ENCODE data around the gene SNCG. TPM values are rescaled to one million over a fixed set of nuclear protein-coding genes. Genes with fewer than 3 reads are reported as not detected.
A peak's percentile ranks its signal among the peaks of the same experiment; 100 is the strongest.
"Not testable (repeated sequence)": the region's sequence is repeated elsewhere in the genome, so short reads cannot be mapped to it uniquely, and the experiment has no call there.

The SNCG gene
- total RNA-seq = 10 to 100 TPM; 27.8 to 51.0 TPM
- long read RNA-seq, partial matches to known transcripts = 2 of 8 reads
- long read RNA-seq, other reads (novel, unspliced or antisense) = 3 of 8 reads

DNA sequence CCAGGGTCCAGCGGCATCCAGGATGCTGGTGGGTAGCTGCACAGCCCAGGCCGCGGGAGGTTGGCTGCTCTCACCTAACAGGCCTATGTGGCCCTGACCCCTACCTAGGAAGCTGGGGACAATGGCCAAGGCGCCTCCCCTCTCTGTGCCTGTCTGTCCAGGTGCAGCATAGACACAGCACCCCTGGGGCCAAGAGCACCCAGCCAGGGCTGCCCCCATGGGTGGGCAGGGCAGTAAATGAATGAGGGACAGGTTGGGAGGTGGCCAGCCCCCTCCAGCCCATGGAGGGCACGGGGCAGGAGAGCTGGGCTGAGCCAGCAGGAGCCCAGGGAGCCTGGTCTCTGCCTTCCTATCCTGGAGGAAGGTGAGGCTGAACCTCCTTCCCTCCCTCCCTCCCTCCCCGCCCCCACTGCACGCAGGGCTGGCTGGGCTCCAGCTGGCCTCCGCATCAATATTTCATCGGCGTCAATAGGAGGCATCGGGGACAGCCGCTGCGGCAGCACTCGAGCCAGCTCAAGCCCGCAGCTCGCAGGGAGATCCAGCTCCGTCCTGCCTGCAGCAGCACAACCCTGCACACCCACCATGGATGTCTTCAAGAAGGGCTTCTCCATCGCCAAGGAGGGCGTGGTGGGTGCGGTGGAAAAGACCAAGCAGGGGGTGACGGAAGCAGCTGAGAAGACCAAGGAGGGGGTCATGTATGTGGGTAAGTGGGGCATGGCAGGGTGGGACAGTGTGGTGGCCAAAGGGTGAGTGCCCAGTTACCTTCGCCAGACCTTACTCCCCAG is at the start of gene SNCG:
TSS of gene SNCG (plus strand) at position 484 of the 785 bp plus-strand sequence. CDS start at position 583, 99 bp downstream.
- intact Hi-C loops (cut with DNase I) = no loop called here
- DNase-seq (peak; percentile 58), ATAC-seq (peak; percentile 3 to 16)

DNA sequence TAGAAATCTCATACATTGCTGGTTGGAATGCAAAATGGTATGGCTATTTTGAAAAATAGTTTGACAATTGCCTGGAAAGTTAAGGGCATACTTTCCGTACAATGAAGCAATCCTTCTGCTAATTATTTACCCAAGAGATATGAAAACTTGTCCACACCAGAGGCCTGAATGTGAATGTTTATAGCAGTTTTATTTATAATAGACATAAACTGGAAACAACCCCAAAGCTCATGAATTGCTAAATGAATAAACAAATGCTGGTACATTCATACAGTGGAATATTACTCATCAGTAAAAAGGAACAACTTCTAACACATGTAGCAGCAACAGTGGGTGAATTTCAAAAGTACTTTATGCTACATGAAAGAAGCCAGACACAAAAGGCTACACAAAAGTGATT is 43.7 kb upstream of the SNCG start:
- intact Hi-C loops (cut with DNase I) = no loop called here
- no peak for ATAC-seq
- DNase-seq = no peak

DNA sequence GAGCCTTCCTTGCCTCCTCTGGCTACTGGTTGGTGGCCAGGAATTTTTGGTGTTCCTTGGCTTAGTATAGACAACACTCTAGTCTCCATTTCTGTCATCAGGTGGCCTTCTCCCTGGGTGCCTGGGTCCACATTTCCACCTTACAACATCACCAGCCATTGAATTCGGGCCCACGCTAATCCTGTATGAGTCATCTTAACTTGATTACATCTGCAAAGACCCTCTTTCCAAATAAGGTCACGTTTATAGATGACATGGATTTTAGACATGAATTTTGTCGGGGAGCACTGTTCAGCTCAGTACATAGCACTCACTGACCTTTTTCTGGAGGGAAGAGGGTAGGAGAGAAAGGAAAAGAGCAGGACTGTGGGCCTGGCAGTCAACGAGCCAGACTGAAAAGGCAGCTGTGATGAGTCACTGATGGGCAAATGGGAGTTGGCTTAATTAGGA is 40.4 kb upstream of the SNCG start:
- intact Hi-C loops (cut with DNase I) = no loop called here
- DNase-seq = no peak
- ATAC-seq = peak in 1 of 2 donors; percentile 90

DNA sequence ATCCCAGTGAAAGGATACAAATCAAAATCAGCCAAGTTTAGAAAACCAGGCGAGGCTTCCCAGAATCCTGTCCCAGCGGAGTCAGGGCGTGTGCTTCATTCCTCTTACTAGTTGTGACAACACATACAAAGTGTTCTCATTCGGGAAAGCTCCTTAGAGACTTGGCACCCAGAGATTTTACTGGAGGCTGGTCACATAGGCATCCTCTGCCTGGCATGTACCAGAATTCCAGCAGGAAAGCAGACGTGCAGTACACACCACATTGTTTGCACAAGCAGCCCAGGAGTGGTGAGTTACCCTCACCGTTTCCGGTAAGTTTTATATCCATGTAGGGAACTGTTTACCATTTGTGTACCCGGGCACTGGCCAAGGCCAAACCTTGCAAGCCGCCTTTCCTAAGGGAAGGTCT is 35.8 kb upstream of the SNCG start:
- ATAC-seq (no peak), DNase-seq (no peak)
- intact Hi-C loops (cut with DNase I) = no loop called here

DNA sequence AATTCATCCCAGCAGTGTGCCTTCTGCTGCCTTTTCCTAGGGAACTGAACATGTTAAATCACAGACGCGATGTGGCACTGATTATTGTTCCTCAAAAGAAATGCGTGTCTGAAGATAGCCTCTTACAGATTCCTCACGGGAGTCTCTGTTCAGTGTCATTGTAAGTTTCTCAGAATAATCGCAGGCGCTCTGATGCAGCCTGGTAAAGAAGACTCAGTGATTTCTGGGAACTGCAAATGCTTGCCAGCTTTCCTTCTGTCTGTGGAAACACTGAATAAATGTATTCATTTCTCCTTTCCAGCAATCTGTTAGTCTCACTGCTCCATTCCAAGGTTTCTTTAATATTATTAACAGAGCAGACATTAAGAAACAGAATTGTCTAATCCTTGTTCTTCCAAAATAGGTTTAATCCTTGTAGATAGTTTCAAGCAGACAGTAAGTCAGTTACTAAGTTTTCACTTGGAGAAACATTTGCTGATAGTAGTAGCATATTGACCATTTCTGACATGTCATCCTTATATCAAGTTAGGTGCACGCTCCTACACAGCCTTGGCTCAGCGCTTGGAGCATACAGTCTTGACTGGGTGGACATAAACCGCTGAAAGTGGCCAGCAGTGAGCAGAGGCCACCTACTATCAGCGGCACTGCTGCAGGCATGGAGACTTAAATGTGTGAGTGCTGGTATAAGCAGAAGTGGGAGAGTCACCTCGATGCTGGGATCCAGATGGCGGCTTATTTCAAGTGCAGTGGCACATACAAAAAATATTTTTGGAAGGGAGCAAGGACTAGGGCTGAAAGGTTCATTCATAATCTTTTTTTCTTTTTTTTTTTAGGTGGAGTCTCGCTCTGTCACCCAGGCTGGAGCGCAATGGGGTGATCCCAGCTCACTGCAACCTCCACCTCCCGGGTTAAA is 28.7 kb upstream of the SNCG start:
- intact Hi-C loops (cut with DNase I) = no loop called here

DNA sequence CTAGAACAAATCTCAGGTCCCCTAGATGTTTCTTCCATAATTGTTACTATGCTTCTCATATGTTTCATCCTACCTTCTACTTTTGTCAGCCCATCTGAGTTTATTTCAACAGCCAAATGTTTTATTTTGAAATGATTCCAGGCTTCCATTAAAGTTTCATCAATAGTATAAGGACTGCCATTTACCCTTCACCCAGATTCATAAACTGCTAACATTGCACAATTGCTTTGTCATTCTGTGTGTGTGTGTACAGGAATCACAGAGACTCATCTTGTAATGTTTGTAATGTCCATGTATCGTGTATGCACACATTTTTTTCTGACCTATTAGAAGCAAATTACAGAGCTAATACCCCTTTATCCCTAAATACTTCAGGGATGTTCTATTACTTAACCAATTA is 26.5 kb upstream of the SNCG start:
- DNase-seq (no peak), ATAC-seq (no peak)
- intact Hi-C loops (cut with DNase I) = no loop called here

More for the DNA sequence above, 28.7 kb upstream of the SNCG start:
- no peak for DNase-seq
- ATAC-seq = no peak

DNA sequence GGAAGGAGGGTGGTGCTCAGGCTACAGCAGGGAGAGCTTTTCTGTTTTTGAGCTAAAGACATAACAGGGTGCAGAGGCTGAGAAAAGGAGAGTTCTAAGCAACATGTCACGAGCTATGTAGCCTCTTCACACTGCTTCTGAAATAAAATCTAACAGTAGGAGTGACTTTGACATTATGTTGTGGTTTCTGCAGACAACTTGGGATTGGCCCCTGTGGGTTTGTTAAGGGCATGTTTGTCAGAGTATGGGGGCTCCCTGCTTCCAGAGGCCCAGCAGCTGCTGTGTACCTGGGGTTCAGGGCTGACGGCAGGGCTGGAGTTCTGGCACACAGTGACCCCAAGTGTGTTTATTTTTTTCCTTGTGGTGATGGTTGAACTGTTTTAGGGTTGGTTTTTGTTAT is 25.7 kb upstream of the SNCG start:
- DNase-seq (no peak), ATAC-seq (no peak)
- intact Hi-C loops (cut with DNase I) = no loop called here

DNA sequence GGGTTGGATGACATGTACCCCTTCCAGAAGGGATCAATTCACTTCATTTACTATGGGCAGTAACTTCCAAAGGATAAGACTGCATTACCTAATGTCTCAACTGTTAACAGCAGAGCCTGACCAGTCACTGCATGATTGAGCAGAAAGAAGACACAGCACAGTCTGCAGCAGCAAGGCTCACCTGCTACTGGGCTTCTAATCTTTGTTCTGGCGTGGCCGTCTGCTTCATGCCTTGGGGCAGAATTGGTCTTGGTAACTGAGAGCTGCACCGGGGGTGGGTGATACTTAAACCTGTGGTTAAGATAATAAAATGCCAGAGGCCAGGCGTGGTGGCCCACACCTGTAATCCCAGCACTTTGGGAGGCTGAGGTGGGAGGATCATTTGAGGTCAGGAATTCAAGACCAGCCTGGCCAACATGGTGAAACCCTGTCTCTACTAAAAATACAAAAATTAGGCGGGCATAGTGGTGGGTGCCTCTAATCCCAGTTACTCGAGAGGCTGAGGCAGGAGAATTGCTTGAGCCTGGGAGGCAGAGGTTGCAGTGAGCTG is 24.2 kb upstream of the SNCG start:
- intact Hi-C loops (cut with DNase I); ATAC-seq; DNase-seq: not testable (repeated sequence)

DNA sequence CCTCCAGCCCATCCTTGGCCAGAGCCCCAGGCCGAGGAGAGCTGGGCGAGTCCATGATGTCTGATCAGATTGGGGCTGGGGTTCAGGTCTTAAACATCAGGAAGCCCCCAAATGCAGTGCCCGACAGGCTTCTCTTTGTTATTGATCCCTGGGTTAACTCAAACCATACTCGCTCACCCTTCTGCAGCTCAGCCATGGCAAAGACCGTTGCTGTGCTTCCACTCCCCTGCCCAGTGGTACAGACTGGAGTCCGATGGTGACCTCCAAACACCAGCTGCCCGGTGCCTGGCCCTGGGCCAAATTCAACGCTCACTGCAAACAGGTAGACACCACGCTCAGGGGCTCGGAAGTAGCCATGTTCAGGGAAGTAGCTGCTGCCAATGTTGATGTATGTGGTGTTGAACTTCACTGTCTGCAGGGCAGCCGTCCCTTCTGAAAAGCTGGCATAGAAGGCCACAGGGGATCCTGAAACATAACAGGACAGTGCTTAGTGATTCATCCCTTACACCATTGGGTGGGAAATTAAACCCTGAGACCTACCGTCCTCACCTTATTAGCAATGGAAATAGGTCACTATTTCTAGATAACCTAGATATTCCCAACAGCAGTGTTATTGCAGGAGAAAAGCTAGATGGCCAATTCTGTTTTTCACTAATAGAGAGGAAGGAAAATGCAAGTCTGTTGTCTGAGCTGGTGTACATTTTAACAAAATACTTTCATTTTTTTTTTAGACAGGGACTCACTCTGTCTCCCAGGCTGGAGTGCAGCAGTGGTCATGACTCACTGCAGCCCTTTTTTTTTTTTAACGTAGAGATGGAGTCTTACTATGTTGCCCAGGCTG is 21.5 kb upstream of the SNCG start:
- ATAC-seq (no peak), DNase-seq (no peak)
- intact Hi-C loops (cut with DNase I) = no loop called here

DNA sequence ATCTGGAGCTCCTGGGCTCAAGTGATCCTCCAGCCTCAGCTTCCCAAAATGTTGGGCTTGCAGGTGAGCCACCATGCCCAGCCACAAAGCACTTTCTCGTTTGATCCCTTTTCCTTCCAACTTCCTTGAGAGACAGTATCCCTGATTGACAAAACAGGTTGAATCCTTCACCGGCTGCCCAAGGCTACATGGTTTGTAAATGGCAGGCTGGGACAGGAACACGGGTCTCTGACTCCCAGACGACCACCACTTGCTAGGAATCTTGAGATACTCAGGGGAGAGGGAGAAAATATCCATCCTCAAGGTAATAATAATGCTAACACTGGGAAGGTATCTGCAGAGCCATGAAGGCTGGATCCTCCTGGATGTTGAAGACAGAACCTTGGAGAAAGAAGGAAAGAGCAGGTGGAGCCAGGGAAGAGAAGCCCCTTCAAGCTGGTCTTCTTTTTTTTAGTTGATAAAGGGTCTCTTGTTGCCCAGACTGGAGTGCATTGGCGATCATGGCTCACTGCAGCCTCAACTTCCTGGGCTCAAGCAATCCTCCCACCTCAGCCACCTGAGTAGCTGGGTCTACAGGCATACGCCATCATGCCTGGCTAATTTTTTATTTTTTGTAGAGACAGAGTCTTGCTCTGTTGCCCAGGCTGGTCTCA is 20.8 kb upstream of the SNCG start:
- ATAC-seq (no peak), DNase-seq (no peak)
- intact Hi-C loops (cut with DNase I) = no loop called here

DNA sequence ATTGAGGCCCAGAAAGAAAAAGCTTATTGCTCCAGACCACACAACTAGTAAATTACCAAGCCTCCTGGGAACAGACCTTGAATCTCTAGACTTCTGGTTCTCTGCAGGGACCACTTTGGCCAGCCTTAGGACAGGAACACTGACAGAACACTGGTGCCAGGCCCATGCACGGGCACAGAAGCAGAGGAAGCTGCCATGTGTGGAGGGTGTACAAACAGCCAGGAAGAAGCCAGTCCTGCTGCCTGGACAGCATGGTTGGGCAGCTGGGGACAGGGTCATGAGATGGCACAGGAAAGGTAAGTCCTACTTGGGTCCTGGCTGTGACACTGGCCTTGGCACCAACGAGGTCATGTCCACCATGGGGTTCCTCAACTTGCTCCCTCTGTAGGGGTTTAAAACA is 20.1 kb upstream of the SNCG start:
- intact Hi-C loops (cut with DNase I) = no loop called here
- DNase-seq = no peak

DNA sequence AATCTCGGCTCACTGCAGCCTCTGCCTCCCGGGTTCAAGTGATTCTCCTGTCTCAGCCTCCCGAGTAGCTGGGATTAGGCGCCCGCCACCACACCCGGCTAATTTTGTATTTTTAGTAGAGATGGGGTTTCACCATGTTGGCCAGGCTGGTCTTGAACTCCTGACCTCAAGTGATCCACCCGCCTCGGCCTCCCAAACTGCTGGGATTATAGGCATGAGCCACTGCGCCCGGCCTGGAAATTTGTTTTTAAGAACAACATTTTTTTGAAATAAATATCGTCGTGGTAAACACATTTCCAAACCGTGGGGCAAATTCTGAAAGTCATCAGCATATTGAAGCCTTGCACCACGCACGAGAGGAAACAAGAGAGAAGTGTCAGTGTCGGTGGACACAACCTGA is 18.3 kb upstream of the SNCG start:
- intact Hi-C loops (cut with DNase I); DNase-seq; ATAC-seq: not testable (repeated sequence)

More for the DNA sequence above, 20.1 kb upstream of the SNCG start:
- ATAC-seq = no peak

DNA sequence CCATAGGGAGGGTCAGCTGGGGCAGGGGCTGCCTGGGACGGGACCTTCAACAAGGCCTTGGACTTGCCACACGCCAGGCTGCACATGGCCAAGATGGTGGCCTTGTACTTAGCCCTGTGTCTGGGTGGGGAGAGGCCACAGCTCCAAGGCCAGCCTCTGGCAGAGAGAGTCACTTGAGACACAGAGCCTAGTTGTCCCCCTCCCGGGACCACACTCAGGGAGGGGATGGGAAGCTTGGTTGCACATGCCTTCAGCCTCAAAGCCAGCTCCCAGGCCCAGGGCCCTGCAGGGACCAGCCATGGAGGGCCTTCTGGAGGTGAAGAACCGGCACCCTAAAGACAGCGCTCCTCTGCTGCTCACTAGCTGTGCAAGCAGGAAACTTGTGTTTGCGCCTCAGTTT is 17.7 kb upstream of the SNCG start:
- intact Hi-C loops (cut with DNase I) = no loop called here
- no peak for ATAC-seq
- DNase-seq = peak; percentile 28

DNA sequence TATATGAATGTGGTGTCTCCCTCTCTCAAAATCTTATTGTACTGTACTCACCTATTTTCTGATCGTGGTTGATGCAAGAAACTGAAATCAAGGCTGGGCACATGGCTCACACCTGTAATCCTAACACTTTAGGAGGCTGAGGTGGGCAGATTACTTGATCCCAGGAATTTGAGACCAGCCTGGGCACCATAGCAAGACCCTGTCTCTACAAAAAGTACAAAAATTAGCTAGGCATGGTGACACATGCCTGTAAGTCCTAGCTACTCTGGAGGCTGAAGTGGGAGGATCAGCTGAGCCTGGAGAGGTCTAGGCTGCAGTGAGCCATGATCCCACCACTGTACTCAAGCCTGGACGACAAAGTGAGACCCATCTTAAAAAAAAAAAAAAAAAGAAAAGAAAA is 17.0 kb upstream of the SNCG start:
- ATAC-seq = no peak
- intact Hi-C loops (cut with DNase I) = no loop called here
- DNase-seq = no peak

DNA sequence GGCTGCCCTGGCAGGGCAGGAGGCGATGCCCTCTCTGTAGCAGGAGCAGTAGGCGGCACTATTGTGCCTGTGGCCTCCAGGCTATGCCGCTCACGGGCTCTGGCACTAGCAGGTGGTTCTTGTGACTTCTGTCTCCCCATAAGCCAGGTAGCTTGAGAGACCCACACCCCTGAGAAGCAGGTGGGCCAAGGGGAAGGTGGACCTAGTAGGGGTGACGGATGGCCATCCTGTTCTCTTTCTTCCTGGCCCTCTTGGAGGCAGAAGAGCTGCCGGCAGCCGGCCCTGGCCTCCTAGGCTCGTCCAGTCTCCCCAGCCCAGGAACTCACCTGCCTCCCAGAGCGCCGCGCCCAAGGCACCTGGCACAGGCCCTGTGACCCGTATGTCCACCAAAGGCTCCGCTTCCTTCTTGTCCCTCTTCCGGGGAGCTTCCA is 16.4 kb upstream of the SNCG start:
- intact Hi-C loops (cut with DNase I) = no loop called here
- DNase-seq = no peak
- ATAC-seq = no peak

DNA sequence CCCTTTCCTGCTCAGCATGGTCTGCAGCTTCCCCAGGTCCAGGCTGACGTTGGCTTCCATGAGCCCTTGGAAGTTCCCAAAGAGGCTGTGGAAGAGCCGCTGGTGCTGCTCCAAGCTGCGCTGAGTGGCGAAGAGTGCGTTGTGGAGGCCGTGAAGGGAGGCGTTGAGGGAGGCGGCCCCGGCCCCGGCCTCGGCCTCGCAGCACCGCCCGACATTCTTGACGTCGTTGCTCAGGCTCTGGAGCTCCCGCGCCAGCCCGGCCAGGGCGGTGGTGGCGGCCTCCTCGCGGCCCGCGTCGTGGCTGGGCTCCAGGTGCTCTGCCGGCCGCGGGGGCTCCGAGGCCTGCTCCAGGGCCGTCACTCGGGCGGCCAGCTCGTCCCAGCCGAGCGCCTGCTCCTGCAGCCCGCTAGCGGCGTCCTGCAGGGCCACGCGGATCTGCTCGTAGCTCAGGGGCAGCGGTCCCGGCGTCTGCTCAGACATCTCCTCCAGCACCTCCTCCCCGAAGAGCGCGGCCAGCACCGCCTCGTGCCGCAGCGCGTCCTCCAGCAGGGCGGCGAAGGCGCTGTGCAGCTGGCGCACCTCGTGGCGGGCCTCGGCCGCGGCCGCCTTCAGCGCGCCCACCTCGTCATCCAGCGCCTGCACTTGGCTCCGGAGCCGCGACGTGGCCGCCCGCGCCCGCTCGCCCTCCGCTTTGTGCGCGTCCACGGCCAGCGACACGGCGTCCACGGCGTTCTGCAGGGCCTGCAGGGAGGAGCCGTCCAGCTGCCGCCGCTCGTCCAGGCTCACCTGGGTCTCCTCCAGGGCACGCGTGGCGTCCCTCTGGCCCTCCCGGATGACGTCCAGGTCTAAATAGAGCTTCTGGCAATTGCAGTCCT is 15.7 kb upstream of the SNCG start:
- peak in 1 of 2 donors; percentile 9 for ATAC-seq
- intact Hi-C loops (cut with DNase I) = no loop called here
- DNase-seq = peak; percentile 34

DNA sequence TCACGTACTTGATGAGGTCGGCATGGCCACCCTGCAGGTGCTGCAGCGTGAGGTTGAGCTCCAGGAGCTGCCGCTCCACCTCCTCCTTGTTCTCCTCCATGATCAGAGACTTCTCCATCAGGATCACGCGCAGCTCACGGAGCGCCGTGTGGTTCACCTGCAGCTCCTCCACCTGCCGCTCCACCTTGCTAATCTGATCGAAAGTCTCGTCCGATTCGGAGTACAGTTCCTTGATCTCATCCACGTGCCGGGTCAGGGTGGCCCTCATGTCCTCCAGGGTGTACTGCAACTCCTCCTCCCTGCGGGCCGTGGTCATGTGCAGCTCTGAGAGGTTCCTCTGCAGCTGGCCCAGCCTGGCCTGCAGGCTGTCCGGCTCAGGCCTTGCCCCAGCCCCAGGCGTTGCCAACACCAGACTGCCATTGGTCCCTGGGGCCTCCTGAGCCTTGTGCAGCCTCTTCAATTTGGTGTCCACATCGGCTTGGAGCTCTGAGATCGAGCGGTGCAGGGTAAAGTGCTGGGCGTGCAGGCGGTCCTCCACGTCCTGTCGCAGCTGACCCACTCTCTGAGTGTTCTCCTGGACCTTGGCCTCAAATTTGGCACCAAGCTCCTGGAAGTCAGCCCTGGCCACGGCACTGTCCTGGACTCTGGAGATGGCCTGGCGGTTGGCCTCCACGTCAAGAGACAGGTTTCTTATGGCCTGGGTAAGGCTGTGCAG is 14.9 kb upstream of the SNCG start:
- intact Hi-C loops (cut with DNase I) = no loop called here
- no peak for ATAC-seq
- no peak for DNase-seq

Data from left cardiac atrium (tissue), 4 donors.